ENCODE data around the gene PSME3. TPM values are rescaled to one million over a fixed set of nuclear protein-coding genes. Genes with fewer than 3 reads are reported as not detected.
A peak's percentile ranks its signal among the peaks of the same experiment; 100 is the strongest.

Gene PSME3
- total and polyA plus RNA-seq, 2 experiments from 2014 or later = 104 to 170 TPM

DNA sequence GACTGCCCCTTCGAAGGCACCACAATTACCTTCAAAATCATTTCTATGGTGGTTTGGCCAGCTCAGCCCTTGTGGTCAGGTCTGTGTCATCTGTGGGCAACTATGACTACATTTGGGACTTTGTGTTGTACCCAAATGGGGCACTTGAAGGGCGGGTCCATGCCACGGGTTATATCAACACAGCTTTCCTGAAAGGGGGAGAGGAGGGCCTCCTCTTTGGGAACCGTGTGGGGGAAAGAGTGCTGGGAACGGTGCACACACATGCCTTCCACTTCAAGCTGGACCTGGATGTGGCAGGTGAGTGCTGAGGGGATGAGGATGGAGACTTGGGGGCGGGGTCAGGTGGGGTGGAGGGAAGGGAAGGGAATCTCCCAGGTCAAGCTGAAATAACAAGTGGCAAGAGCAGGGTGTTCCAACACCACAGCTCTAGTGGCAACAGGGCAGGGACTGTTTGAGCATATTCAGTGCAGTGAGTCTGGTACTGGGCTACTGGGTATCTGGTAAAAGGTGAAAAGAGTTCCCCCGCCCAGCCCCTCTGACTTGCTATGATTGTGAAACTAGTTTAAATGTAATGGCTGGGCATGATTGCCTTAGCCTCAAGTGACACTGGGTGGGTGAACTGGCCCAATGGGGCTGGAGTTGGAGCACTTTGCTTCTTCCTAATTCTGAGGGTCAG, 12.9 kb downstream of the PSME3 start:
- no peak for DNase-seq
- no peak for TF ChIP-seq EZH2phosphoT487 (IDR thresholded peaks at IDR 0.05; ENCODE audit: insufficient read depth, low read depth)
- TF ChIP-seq EZH2 (IDR thresholded peaks at IDR 0.05; ENCODE audit: insufficient read depth, poor library complexity, severe bottlenecking) = no peak
- peaks cover 19% of the 10 kb centered on the region for H3K36me3 ChIP-seq (ENCODE audit: low read depth)
- peaks cover 34% of the 10 kb centered on the region for H3F3A ChIP-seq (ENCODE audit: insufficient read depth)
- no peak overlapping the region for H3K4me2 ChIP-seq (ENCODE audit: unreplicated experiment)
- no peak overlapping the region for H2AFZ ChIP-seq
- in situ Hi-C loops (cut with MboI) = no loop called here
- H3K27me3 ChIP-seq (replicated peaks; ENCODE audit: insufficient read depth) = 0 out of 2 replicates have a peak, but pooled peaks cover 3% of the 10 kb centered on the region
- WGBS, 2 experiments (ENCODE audit: low coverage in 1 of 2, low lambda C conversion rate in 2 of 2, missing lambda C conversion rate in 2 of 2) = 80 to 86% methylated on average over 7 of the region's 7 CpGs
- no peak overlapping the region for H3K9ac ChIP-seq
- peak overlapping the region; percentile 63 for H3K27ac ChIP-seq
- H3K79me2 ChIP-seq (ENCODE audit: insufficient read depth) = no peaks in the 10 kb centered on the region
- H4K20me1 ChIP-seq (ENCODE audit: insufficient read depth) = no peaks in the 10 kb centered on the region
- H3K9me2 ChIP-seq (ENCODE audit: insufficient read depth) = no peaks in the 10 kb centered on the region
- no peaks in the 10 kb centered on the region for H3K9me3 ChIP-seq (ENCODE audit: low read depth)
- H3K4me1 ChIP-seq (ENCODE audit: insufficient read depth) = peaks cover 13% of the 10 kb centered on the region
- no peak overlapping the region for H3K4me3 ChIP-seq

DNA sequence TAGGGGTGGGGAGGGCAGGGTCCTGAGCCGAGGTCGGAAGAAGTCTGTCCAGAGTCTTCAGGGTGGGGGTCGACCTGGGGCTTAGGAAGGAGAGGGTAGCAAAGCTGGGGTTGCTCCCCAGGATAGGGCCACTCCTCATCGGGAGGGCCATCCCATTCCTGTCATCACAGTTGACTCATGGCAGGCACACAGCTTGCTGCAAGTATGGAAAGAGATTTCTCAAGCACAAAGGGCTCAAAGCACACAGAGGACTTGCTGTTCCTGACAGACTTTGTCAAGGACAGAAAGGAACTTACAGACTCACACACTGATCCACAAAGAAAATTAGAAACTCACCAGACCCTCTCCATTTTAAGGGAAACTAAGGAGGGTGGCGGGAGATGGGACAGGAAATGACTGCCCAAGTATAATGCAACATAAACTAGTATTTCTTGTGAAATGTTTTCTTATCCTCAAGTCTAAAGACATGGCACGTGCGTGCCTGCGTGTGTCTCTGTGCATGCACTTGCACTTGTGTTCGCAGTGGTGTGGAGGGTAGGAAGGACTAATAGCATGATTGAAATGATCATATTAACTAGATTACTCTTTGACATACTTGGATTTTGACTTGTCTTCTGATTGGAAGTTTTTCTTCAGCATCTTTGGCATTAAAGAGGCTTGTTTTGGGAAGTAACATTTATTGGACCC, 13.5 kb downstream of the PSME3 start:
- 0 out of 2 replicates have a peak, but pooled peaks cover 3% of the 10 kb centered on the region for H3K27me3 ChIP-seq (replicated peaks; ENCODE audit: insufficient read depth)
- peaks cover 28% of the 10 kb centered on the region for H3F3A ChIP-seq (ENCODE audit: insufficient read depth)
- no peaks in the 10 kb centered on the region for H3K79me2 ChIP-seq (ENCODE audit: insufficient read depth)
- peak overlapping the region; percentile 44 for H3K9ac ChIP-seq
- H4K20me1 ChIP-seq (ENCODE audit: insufficient read depth) = no peaks in the 10 kb centered on the region
- H3K36me3 ChIP-seq (ENCODE audit: low read depth) = peaks cover 13% of the 10 kb centered on the region
- peak overlapping the region; percentile 63 for H3K27ac ChIP-seq
- 31 to 35% methylated on average over 8 to 9 of the region's 9 CpGs for WGBS, 2 experiments (ENCODE audit: low coverage in 1 of 2, low lambda C conversion rate in 2 of 2, missing lambda C conversion rate in 2 of 2)
- H3K4me1 ChIP-seq (ENCODE audit: insufficient read depth) = peaks cover 13% of the 10 kb centered on the region
- no peaks in the 10 kb centered on the region for H3K9me2 ChIP-seq (ENCODE audit: insufficient read depth)
- peak; percentile 85 for DNase-seq
- TF ChIP-seq EZH2 (IDR thresholded peaks at IDR 0.05; ENCODE audit: insufficient read depth, poor library complexity, severe bottlenecking) (no peak), EZH2phosphoT487 (IDR thresholded peaks at IDR 0.05; ENCODE audit: insufficient read depth, low read depth) (no peak)
- H3K9me3 ChIP-seq (ENCODE audit: low read depth) = no peaks in the 10 kb centered on the region
- H2AFZ ChIP-seq = no peak overlapping the region
- H3K4me2 ChIP-seq (ENCODE audit: unreplicated experiment) = peak overlapping the region; percentile 46
- H3K4me3 ChIP-seq = no peak overlapping the region
- in situ Hi-C loops (cut with MboI) = no loop called here

DNA sequence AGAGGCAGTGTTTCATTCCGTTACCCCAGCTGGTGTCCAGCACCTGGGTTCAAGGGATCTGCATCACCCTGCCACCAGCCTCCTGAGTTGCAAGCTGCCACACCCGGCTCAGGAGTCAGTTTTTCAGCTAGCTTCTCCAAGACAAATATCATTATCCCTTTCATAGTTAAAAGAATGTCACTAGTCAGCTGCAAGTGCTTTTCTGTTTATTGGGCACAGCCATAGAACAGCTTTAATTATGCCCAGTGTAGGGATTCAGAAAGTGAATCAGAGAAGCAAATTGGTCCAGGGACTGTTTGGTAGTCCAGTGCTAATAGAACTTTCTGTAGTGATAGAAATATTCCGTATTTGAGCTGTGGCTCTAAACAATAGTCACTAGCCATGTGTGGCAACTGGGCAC, 14.9 kb downstream of the PSME3 start:
- WGBS, 2 experiments (ENCODE audit: low coverage in 1 of 2, low lambda C conversion rate in 2 of 2, missing lambda C conversion rate in 2 of 2) = 59 to 62% methylated on average over 3 of the region's 3 CpGs
- Histone ChIP-seq H3K9me2 (ENCODE audit: insufficient read depth) (no peaks in the 10 kb centered on the region), H3K4me2 (ENCODE audit: unreplicated experiment) (no peak overlapping the region), H3F3A (ENCODE audit: insufficient read depth) (peaks cover 14% of the 10 kb centered on the region), H2AFZ (no peak overlapping the region), H3K4me3 (no peak overlapping the region), H3K27ac (no peak overlapping the region), H3K9me3 (ENCODE audit: low read depth) (no peaks in the 10 kb centered on the region), H4K20me1 (ENCODE audit: insufficient read depth) (no peaks in the 10 kb centered on the region), H3K9ac (no peak overlapping the region), H3K27me3 (replicated peaks; ENCODE audit: insufficient read depth) (0 out of 2 replicates have a peak, but pooled peaks cover 3% of the 10 kb centered on the region), H3K79me2 (ENCODE audit: insufficient read depth) (no peaks in the 10 kb centered on the region), H3K36me3 (ENCODE audit: low read depth) (peaks cover 8% of the 10 kb centered on the region; the same call in 1 of the 2 replicates), H3K4me1 (ENCODE audit: insufficient read depth) (peaks cover 13% of the 10 kb centered on the region)
- no peak for TF ChIP-seq EZH2phosphoT487 (IDR thresholded peaks at IDR 0.05; ENCODE audit: insufficient read depth, low read depth)
- no peak for TF ChIP-seq EZH2 (IDR thresholded peaks at IDR 0.05; ENCODE audit: insufficient read depth, poor library complexity, severe bottlenecking)
- DNase-seq = no peak
- in situ Hi-C loops (cut with MboI) = no loop called here

DNA sequence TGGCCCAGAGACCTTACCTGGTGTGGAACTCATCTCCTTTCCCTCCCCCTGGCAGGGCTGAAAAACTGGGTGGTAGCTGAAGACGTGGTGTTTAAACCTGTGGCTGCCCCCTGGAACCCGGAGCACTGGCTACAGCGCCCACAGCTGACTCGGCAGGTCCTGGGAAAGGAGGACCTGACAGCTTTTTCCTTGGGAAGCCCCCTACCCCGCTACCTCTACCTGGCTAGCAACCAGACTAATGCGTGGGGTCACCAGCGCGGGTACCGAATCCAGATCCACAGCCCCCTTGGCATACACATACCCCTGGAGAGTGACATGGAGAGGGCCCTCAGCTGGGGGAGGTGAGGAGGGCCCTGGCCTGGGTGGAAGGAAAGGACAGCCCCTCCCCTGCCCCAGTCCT, 15.8 kb downstream of the PSME3 start:
- Histone ChIP-seq H3F3A (ENCODE audit: insufficient read depth) (peaks cover 9% of the 10 kb centered on the region), H3K79me2 (ENCODE audit: insufficient read depth) (no peaks in the 10 kb centered on the region), H3K27me3 (replicated peaks; ENCODE audit: insufficient read depth) (0 out of 2 replicates have a peak, but pooled peaks cover 3% of the 10 kb centered on the region), H3K36me3 (ENCODE audit: low read depth) (0 out of 2 replicates have a peak, but pooled peaks cover 3% of the 10 kb centered on the region), H3K27ac (no peak overlapping the region), H3K9me2 (ENCODE audit: insufficient read depth) (no peaks in the 10 kb centered on the region), H3K9ac (no peak overlapping the region), H3K4me2 (ENCODE audit: unreplicated experiment) (no peak overlapping the region), H2AFZ (no peak overlapping the region), H3K9me3 (ENCODE audit: low read depth) (no peaks in the 10 kb centered on the region), H3K4me1 (ENCODE audit: insufficient read depth) (peaks cover 13% of the 10 kb centered on the region), H3K4me3 (no peak overlapping the region), H4K20me1 (ENCODE audit: insufficient read depth) (no peaks in the 10 kb centered on the region)
- TF ChIP-seq EZH2phosphoT487 (IDR thresholded peaks at IDR 0.05; ENCODE audit: insufficient read depth, low read depth) (no peak), EZH2 (IDR thresholded peaks at IDR 0.05; ENCODE audit: insufficient read depth, poor library complexity, severe bottlenecking) (no peak)
- WGBS, 2 experiments (ENCODE audit: low coverage in 1 of 2, low lambda C conversion rate in 2 of 2, missing lambda C conversion rate in 2 of 2) = 80 to 83% methylated on average over 9 of the region's 9 CpGs
- in situ Hi-C loops (cut with MboI) = no loop called here
- DNase-seq = no peak

Data from GM23248 (cell line).